GM18868 (cell line): Measurements from ENCODE around the gene KRTAP3-1.
"Not testable (repeated sequence)": the region's sequence is repeated elsewhere in the genome, so short reads cannot be mapped to it uniquely, and the experiment has no call there.

Source experiments
- ATAC-seq: cut with Tn5 transposase; IDR thresholded peaks from one replicate; pipeline ENCODE4 v1.9.1; 2021; ENCODE audit warnings: mild to moderate bottlenecking, moderate library complexity; ENCODE audit not compliant: unreplicated experiment

The KRTAP3-1 gene

GRCh38 chr17:41016578-41017215, 7.8 kb upstream of the KRTAP3-1 start:
- ATAC-seq, result no peak

- ATAC-seq, result no peak
Measured at GRCh38 chr17:41015454-41015853, 6.5 kb upstream of the KRTAP3-1 start.

GRCh38 chr17:41013606-41014005, 4.7 kb upstream of the KRTAP3-1 start:
- ATAC-seq, result no peak

- no peak for ATAC-seq
Measured at GRCh38 chr17:41013181-41013580, 4.3 kb upstream of the KRTAP3-1 start.

GRCh38 chr17:41012326-41013120, 3.6 kb upstream of the KRTAP3-1 start:
- no peak for ATAC-seq

- no peak for ATAC-seq
Measured at GRCh38 chr17:41010441-41010840, 1.5 kb upstream of the KRTAP3-1 start.

GRCh38 chr17:41009936-41010335, 1.0 kb upstream of the KRTAP3-1 start:
- no peak for ATAC-seq

- ATAC-seq, result no peak
Measured at GRCh38 chr17:41009301-41009760, 403 bp upstream of the KRTAP3-1 start.

GRCh38 chr17:41004397-41004796, 4.5 kb downstream of the KRTAP3-1 start:
- ATAC-seq, result no peak

- no peak for ATAC-seq
Measured at GRCh38 chr17:41003926-41004325, 5.0 kb downstream of the KRTAP3-1 start.

GRCh38 chr17:41002814-41003213, 6.1 kb downstream of the KRTAP3-1 start:
- ATAC-seq, result no peak

- no peak for ATAC-seq
Measured at GRCh38 chr17:41001795-41002194, 7.1 kb downstream of the KRTAP3-1 start.

GRCh38 chr17:40999563-40999962, 9.4 kb downstream of the KRTAP3-1 start, which contains the start of gene KRTAP3-2:
Gene KRTAP3-2 (minus strand): TSS chr17:40999906. CDS start chr17:40999853, 53 bp downstream.
- not testable (repeated sequence) for ATAC-seq

GRCh38 chr17:40997361-40997760, 11.6 kb downstream of the KRTAP3-1 start:
- no peak for ATAC-seq

- no peak for ATAC-seq
Measured at GRCh38 chr17:40996829-40997228, 12.1 kb downstream of the KRTAP3-1 start.

GRCh38 chr17:40995116-40995515, 13.8 kb downstream of the KRTAP3-1 start:
- no peak for ATAC-seq

GRCh38 chr17:40993839-40994238, 15.1 kb downstream of the KRTAP3-1 start, which contains the start of gene KRTAP3-3:
Gene KRTAP3-3 (minus strand): TSS chr17:40994164. CDS start chr17:40994097, 67 bp downstream.
- ATAC-seq, result no peak

GRCh38 chr17:40993084-40993483, 15.8 kb downstream of the KRTAP3-1 start:
- ATAC-seq, result no peak

GRCh38 chr17:40992666-40993065, 16.3 kb downstream of the KRTAP3-1 start:
- no peak for ATAC-seq

- no peak for ATAC-seq
Measured at GRCh38 chr17:40986920-40987319, 22.0 kb downstream of the KRTAP3-1 start.

GRCh38 chr17:40984226-40984625, 24.7 kb downstream of the KRTAP3-1 start, which contains the start of gene KRT40:
Gene KRT40 (minus strand): TSS chr17:40984326. CDS start chr17:40984273, 53 bp downstream.
- no peak for ATAC-seq

- ATAC-seq, result no peak
Measured at GRCh38 chr17:40981115-40981514, 27.8 kb downstream of the KRTAP3-1 start.
